HG03108 (cell line): Measurements from ENCODE around the gene EEFSEC.

Experiments used
- ATAC-seq: cut with Tn5 transposase; IDR thresholded peaks from one replicate; pipeline ENCODE4 v1.9.1; 2021; ENCODE audit warnings: moderate library complexity; ENCODE audit not compliant: unreplicated experiment

Gene EEFSEC

GRCh38 chr3:128362026-128362965 is 209.0 kb downstream of the EEFSEC start:
- ATAC-seq: no peak

DNA sequence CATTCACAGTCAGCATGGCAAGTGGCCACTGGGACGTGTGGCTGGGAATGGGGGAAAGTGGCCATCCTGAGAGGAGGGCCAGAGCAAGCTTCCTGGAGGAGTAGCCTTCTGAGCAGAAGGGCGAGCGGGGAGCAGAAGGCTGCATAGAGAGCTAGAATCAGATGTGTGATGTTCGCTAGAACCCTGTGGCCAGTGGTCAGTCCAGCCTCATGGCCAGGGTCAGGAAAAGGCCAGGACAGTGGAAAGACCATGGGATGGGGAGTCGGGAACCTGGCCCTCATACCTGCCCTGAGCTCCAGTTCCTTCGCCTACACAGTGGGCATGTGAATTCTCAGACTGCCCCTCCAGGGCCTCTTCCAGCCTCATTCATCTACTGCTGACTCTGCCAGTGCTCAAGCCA is 211.0 kb downstream of the EEFSEC start:
- no peak for ATAC-seq

- ATAC-seq: no peak
Observed at GRCh38 chr3:128364808-128365360, 211.6 kb downstream of the EEFSEC start.

DNA sequence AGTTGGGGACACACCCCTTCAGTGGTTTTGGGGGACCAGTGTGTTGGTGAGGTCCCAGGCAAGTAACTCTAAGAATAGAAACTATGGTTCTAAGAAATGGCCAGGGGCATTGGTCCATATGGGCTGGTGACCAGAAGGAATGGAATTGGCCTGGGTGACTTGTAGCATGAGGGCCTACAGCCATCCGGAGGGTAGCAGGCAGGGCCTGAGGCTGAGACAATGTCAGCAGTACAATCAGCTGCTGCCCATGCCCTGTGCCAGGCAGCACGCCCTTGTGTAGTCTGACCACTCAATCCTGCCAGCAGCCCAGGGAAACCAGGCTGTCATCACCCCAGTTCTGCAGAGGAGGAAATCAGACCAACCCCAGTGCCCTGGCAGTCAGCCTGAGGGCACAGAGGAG is 212.9 kb downstream of the EEFSEC start:
- ATAC-seq: no peak

DNA sequence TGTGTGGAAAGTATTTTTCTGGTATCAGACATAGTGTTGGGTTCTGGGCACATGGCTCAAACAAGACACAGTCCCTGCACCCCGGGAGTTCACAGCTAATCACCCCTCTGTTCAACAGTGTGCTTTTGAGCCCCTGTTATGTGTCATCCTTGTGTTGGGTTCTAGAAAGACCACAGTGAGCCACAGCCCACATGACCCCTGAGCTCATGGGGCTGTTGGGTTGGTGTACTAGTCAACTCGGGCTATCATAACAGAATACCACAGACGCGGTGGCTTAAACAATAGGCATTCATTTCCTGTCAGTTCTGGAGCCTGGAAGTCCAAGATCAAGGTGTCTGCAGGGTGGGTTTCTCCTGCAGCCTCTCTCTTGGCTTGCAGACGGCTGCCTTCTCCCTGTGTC is 213.4 kb downstream of the EEFSEC start:
- ATAC-seq: no peak

DNA sequence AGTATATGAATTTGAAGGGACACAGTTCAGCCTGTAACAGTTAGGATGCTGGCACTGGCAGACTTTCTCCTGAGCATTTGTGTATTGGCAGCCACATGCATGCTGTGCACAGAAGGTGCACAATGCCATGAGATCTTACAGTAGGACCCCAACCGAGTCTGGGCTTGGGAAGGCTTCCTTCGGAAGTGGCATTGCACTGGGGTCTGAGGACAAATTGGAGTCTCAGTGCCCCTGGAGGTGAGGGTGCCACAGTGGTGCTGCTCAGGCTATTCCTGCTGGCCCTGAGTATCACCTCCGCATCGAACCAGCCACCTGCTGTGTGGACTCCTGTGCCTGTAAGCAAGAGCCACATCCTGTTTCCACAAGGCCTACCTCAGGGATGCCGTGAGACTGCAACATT is 213.9 kb downstream of the EEFSEC start:
- ATAC-seq: no peak

GRCh38 chr3:128367761-128368160 is 214.5 kb downstream of the EEFSEC start:
- ATAC-seq: no peak

- no peak for ATAC-seq
Observed at GRCh38 chr3:128368626-128369025, 215.3 kb downstream of the EEFSEC start.

DNA sequence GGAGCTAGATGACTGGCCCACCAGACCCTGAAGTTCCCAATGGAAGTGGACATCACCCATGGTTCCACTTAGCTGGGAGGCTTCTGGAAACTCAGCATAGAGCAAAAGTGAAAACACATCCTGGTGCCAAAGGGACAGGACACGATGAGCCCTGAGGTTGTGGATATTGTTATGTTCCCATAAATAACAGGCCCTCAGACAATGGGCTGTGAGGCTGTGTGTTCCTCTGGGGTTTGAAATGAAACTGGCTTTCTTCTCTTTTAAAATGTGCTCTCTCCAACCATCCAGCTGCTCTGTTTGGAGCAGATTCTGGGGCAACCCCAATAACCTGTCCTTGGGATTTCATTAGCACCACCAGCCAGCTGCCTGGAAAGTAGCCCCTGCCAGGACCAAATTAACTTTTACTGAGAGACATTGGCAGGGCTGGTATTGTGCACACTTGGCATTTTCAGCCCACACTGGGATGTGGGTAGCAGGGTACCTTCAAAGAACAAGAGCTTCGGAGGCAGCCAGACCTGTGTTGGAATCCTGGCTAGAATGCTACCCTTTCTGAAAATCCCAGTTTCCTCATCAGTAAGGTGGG is 215.9 kb downstream of the EEFSEC start:
- ATAC-seq: no peak

- peak; percentile 38 for ATAC-seq
Observed at GRCh38 chr3:128369881-128370642, 216.8 kb downstream of the EEFSEC start.

GRCh38 chr3:128372281-128372680 is 219.0 kb downstream of the EEFSEC start:
- no peak for ATAC-seq

DNA sequence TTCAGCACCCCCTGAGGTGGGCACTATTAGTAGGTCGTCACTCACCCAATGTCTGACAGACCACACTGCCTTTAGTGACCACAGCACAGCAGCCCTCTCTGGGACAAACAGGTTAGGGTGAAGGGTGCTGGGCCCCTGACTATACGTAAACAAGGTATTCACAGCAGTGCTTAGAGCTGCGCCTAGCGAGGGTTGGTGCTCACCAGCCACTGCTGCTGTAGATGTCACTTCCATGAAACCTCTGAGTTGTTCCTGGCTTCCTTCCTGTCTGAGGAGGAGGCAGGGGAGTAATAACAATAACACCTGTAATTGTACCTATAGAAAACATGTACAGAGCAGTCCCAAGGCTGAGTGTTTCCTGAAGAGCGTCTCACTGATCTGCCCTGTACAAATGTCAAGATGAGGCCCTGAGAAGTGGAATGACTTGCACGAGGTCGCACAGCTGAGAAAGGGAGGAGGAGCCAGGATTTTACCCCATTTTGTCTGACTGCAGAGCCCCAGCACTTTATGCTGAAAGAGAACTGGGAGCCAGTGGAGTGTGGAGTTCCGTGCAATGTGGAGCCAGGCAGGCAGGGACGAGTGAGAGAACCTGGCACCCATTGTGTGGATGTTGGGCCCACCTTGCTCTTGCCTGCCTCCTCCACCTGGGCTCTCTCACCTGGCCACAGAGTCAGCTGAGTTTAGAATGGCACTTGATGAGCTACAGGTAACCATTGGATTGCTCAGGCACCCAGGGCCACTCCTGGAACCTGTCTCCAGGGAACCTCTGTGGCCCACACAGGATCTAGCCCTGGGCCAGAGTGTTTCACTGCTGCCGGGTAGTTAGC is 219.6 kb downstream of the EEFSEC start:
- ATAC-seq: no peak

- no peak for ATAC-seq
Observed at GRCh38 chr3:128374746-128375445, 221.6 kb downstream of the EEFSEC start.

DNA sequence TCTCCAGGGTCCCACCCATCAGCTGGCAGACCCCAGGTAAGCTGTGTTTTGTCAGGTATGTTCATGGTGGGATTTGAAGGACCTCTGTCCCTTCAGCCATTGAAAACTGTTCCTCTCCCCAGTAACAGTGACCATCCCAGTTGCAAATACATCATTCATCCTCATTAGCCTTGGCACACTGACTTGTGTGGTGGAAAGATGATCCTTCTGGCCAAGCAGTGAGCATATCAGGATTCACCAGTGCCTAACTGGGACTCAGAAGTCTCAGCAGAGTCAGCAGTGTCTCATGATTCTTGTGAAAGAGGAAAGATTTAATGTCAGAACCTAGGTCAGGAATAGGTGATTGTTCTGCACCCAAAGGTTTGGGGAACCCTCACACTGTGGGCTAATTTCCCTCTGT is 223.2 kb downstream of the EEFSEC start:
- no peak for ATAC-seq

DNA sequence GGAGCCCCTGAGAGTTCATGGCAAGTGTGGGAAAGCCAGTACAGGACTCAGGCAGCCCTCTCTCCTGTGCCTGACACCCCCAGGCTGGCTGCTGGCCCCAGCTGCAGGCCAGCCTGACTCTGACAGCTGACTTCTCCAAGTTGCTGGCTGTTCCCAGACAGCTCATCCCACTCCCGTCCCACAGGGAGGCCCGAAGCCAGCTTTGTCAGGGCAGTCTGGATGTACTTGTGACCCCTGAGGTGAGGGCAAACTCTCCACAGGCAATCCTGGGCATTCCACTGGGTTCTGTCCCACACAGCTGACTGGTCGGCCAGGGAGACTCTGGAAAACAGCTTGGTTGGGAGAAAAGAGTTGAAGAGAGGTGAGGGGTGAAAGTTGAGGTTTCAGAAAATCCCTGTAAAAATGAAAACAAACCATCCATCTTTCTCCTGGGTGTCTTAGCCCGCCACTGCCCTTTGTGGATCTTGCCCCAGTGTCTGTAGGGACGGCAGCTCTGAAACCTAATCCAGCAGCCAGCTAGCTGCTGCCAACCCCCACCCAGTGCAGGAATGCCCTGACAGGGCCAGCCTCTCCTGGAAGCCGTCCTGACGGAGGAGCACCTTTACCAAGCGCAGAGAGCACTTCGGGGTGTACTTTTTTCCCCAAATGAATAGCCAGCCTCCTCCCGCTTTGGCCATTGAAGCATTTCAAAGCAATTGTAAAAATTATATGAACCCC is 225.5 kb downstream of the EEFSEC start:
- ATAC-seq: no peak

DNA sequence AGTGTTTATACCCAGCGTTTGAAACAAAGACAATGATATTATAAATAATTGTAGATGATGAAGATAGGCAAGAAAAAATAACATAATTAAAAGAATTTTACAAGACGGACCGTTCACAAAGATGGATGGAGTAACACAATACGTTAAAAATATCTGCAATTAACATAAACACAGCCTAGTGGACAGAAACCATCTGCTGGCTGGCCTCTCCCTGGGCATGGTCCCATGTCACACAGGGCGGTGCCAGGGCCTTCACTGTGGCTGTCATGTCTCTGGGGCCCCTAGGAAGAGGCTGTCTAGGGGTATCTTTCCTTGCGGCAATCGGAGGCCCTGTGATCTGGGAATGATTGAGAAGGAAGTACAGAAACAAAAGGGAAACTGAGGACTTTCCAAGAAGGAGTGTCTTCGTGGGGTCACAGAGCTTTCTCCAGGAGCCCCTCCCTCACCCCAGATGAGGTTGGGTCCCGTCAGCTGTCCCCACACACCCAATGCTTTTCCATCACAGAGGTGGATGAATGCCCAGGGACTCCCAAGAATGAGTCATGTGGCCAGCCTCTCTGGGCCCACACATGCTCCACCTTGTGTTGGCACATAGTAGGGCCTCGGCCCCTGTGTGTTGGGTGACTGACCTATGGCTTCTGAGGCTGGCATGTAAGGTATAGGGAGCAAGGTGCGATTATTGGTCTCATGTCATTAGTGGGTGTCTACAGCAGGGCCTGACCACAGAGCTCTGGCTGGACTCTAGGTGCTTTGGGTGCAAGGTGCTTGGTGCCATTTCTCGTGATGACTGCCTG is 226.3 kb downstream of the EEFSEC start:
- no peak for ATAC-seq

DNA sequence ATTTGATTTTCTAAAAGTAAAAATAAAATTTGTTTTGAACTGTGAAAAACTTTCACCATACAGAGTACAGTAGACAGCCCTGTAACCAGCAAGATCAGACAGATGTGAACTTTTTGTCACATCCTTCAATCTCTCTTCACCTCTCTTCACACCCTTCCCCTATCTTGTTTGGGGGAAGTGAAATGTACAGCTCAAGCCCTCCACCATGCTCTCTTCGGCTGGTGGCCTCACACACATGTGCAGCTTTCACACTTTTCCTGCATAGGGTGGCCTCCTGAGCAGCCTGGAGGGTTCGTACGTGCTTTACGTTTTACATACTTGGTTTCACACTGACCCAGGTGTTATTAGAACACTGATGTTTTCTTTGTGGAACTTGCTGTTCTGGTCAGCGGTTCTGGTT is 227.0 kb downstream of the EEFSEC start:
- ATAC-seq: no peak

DNA sequence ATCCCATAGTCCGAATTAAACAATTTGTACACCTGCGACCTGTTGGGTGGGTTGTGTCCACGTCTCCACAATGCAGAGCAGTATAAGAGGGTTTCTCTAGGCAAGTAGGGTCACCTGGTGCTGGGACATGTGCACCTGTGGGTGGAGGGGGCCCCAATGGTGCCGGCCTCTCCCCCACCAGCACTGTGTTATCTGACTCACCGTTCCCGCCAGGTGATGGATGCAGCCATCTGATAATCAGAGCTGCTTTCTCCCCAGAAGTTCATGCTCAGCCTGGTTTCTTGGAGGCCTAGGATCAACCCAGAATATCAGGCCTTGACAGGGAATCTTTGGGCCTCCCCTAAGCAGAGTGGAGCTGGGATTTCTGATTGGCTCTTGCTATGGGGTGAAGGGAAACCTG is 227.4 kb downstream of the EEFSEC start:
- no peak for ATAC-seq

GRCh38 chr3:128381609-128382008 is 228.3 kb downstream of the EEFSEC start:
- ATAC-seq: no peak
